Measurements from ENCODE around the gene MUSK. TPM values are rescaled to one million over a fixed set of nuclear protein-coding genes. Genes with fewer than 3 reads are reported as not detected.

The MUSK gene
- total RNA-seq, 1 donor from 2014 or later = under 0.01 TPM

DNA sequence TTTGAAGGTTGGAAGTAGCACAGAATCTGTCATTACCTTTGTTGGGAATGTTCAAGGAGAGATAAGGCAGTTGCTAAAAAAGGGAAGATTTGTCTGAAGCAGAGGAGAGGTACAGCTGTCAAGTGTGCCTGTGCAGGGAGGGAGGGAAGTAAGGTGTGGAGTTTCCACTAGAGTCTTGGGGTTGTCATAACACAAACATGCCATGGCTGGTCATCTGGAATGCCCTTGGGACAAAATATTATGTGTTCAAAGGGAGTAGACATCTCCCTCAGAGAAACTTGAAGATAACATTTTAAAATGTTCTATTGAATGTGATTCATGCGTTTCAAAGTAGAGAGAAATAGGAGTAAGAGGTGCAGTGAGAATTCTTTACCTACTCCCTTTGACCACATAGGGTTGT is 95.0 kb downstream of the MUSK start:
- H3K36me3 ChIP-seq (ENCODE audit: control insufficient read depth, insufficient read depth, low read length) = no peaks in the 10 kb centered on the region
- peak; percentile 67 for DNase-seq (ENCODE audit: low read depth)
- TF ChIP-seq CTCF (IDR thresholded peaks at IDR 0.05; ENCODE audit: insufficient read depth, low read length, severe bottlenecking) = no peak
- no peaks in the 10 kb centered on the region for H3K27me3 ChIP-seq (ENCODE audit: control insufficient read depth, insufficient read depth, low read length)
- FAIRE-seq = no peak
- no peak overlapping the region for H3K4me3 ChIP-seq (ENCODE audit: low read depth, low read length)

DNA sequence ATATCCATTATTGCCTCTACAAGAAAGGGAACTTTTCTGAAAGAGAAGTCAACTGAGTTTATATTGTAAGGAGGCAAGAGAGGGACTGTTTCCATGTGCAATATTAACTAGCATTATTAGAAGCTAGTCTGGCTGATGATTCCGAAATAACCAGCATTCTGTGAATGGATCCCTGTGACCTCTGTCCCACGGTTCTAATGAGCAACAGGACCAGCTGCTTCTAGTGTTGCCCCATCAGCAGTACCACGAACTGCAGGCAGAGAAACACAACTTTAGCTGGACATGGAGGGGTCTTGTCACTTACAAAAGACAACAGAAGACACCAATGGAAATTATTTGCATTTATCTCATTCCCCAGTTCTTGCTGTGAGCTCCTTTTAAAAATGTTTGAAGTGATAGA is 95.4 kb downstream of the MUSK start:
- Histone ChIP-seq H3K27me3 (ENCODE audit: control insufficient read depth, insufficient read depth, low read length) (no peaks in the 10 kb centered on the region), H3K4me3 (ENCODE audit: low read depth, low read length) (no peak overlapping the region), H3K36me3 (ENCODE audit: control insufficient read depth, insufficient read depth, low read length) (no peaks in the 10 kb centered on the region)
- TF ChIP-seq CTCF (IDR thresholded peaks at IDR 0.05; ENCODE audit: insufficient read depth, low read length, severe bottlenecking) = no peak
- DNase-seq (ENCODE audit: low read depth) (no peak), FAIRE-seq (no peak)

- H3K36me3 ChIP-seq (ENCODE audit: control insufficient read depth, insufficient read depth, low read length) = no peaks in the 10 kb centered on the region
- H3K27me3 ChIP-seq (ENCODE audit: control insufficient read depth, insufficient read depth, low read length) = no peaks in the 10 kb centered on the region
- H3K4me3 ChIP-seq (ENCODE audit: low read depth, low read length) = no peak overlapping the region
- no peak for DNase-seq (ENCODE audit: low read depth)
- no peak for FAIRE-seq
- TF ChIP-seq CTCF (IDR thresholded peaks at IDR 0.05; ENCODE audit: insufficient read depth, low read length, severe bottlenecking) = no peak
These were observed 97.3 kb downstream of the MUSK start for GRCh38 chr9:110765926-110766325.

DNA sequence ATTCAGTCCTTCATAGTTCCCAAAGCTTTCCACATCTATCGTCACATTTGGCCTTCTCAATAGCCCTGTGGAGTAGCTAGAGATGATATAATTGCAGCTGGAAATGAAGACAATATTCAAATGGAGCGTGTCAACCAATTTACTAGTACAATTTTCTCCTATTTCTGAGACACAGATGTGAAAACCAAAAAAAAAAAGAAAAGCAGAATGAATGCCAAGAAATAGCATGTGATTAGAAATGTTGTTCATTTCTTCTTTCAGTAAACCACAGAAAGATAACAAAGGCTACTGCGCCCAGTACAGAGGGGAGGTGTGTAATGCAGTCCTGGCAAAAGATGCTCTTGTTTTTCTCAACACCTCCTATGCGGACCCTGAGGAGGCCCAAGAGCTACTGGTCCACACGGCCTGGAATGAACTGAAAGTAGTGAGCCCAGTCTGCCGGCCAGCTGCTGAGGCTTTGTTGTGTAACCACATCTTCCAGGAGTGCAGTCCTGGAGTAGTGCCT is 99.0 kb downstream of the MUSK start:
- DNase-seq (ENCODE audit: low read depth) = no peak

DNA sequence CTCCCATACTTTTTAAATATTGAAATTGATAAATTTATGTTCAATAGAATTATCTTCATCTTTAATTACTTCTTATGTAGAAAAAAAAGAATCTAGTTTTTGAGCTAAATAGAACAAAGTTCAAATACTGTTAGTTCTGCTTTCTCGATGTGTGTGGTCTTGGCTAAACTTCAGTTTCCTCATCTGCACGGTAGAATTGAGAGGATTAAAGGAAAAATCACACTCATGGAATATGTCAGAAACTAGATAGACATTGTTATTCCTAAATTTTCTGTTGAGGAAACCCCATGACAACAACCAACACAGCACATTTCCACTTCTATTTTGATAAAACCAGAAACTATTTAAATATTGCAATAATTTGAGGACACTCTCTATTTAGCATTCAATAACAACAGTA is 100.3 kb downstream of the MUSK start:
- no peak for TF ChIP-seq CTCF (IDR thresholded peaks at IDR 0.05; ENCODE audit: insufficient read depth, low read length, severe bottlenecking)
- Histone ChIP-seq H3K4me3 (ENCODE audit: low read depth, low read length) (no peak overlapping the region), H3K27me3 (ENCODE audit: control insufficient read depth, insufficient read depth, low read length) (no peaks in the 10 kb centered on the region), H3K36me3 (ENCODE audit: control insufficient read depth, insufficient read depth, low read length) (no peaks in the 10 kb centered on the region)
- DNase-seq (ENCODE audit: low read depth) (no peak), FAIRE-seq (no peak)

More for the DNA sequence above, 99.0 kb downstream of the MUSK start:
- Histone ChIP-seq H3K27me3 (ENCODE audit: control insufficient read depth, insufficient read depth, low read length) (no peaks in the 10 kb centered on the region), H3K36me3 (ENCODE audit: control insufficient read depth, insufficient read depth, low read length) (no peaks in the 10 kb centered on the region), H3K4me3 (ENCODE audit: low read depth, low read length) (no peak overlapping the region)
- TF ChIP-seq CTCF (IDR thresholded peaks at IDR 0.05; ENCODE audit: insufficient read depth, low read length, severe bottlenecking) = no peak
- FAIRE-seq = no peak

GRCh38 chr9:110769667-110770066 is 101.1 kb downstream of the MUSK start:
- Histone ChIP-seq H3K4me3 (ENCODE audit: low read depth, low read length) (no peak overlapping the region), H3K36me3 (ENCODE audit: control insufficient read depth, insufficient read depth, low read length) (no peaks in the 10 kb centered on the region), H3K27me3 (ENCODE audit: control insufficient read depth, insufficient read depth, low read length) (no peaks in the 10 kb centered on the region)
- no peak for TF ChIP-seq CTCF (IDR thresholded peaks at IDR 0.05; ENCODE audit: insufficient read depth, low read length, severe bottlenecking)
- no peak for DNase-seq (ENCODE audit: low read depth)
- no peak for FAIRE-seq
